Measurements from ENCODE around the gene ROR2. TPM values are rescaled to one million over a fixed set of nuclear protein-coding genes. Genes with fewer than 3 reads are reported as not detected.
A peak's percentile ranks its signal among the peaks of the same experiment; 100 is the strongest.

ROR2 gene
- total RNA-seq, 2 donors from 2014 or later = 4.0 to 5.4 TPM

DNA sequence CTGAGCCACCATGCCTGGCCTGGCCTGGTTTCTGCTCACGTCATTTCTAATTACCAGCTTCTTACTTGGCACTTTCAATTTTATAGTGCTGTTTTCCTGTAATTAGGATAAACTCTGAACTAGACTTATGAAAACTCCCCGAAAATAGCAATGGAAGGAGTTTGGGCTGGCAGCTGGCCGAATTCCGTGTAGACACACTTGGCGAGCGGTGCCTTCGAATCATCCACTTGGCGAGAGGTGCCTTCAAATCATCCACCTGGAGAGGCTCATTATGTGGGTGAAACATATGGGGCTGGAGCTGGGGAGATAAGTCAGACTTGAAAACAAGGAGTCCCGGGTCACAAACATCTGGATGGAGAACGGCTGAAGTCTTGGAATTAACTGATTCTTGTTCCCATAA lies 203.7 kb downstream of the ROR2 start:
- ATAC-seq (no peak), DNase-seq (no peak)
- Histone ChIP-seq H3K9me3 (no peaks in the 10 kb centered on the region), H3K27me3 (no peaks in the 10 kb centered on the region), H3K4me1 (no peaks in the 10 kb centered on the region), H3K27ac (no peak overlapping the region), H3K36me3 (replicated peaks in 1 of 2; ENCODE audit: insufficient read depth in 1 of 2, low read depth in 2 of 2) (no peaks in the 10 kb centered on the region), H3K4me3 (no peak overlapping the region)
- intact Hi-C loops (cut with DNase I) = no loop called here
- TF ChIP-seq, protein P1, sequence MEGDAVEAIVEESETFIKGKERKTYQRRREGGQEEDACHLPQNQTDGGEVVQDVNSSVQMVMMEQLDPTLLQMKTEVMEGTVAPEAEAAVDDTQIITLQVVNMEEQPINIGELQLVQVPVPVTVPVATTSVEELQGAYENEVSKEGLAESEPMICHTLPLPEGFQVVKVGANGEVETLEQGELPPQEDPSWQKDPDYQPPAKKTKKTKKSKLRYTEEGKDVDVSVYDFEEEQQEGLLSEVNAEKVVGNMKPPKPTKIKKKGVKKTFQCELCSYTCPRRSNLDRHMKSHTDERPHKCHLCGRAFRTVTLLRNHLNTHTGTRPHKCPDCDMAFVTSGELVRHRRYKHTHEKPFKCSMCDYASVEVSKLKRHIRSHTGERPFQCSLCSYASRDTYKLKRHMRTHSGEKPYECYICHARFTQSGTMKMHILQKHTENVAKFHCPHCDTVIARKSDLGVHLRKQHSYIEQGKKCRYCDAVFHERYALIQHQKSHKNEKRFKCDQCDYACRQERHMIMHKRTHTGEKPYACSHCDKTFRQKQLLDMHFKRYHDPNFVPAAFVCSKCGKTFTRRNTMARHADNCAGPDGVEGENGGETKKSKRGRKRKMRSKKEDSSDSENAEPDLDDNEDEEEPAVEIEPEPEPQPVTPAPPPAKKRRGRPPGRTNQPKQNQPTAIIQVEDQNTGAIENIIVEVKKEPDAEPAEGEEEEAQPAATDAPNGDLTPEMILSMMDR (IDR thresholded peaks at IDR 0.05) = no peak
- TF ChIP-seq POLR2A (IDR thresholded peaks at IDR 0.05) = no peak
- WGBS, 2 donors = 84 to 86% methylated on average over 10 of the region's 10 CpGs

DNA sequence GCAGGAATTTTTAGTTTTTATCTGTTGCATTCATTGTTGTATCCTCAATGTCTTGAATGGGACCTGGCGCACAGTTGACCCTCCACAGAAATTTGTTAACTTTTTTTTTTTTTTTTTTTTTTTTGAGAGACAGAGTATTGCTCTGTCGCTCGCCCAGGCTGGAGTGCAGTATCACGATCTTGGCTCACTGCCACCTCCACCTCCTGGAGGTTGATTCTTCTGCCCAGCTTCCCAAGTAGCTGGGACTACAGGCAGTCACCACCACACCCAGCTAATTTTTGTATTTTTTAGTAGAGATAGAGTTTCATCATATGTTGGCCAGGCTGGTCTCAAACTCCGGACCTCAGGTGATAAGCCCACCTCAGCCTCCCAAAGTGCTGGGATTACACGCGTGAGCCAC lies 205.9 kb downstream of the ROR2 start:
- Histone ChIP-seq H3K4me1 (no peaks in the 10 kb centered on the region), H3K27ac (no peak overlapping the region), H3K36me3 (replicated peaks in 1 of 2; ENCODE audit: insufficient read depth in 1 of 2, low read depth in 2 of 2) (no peaks in the 10 kb centered on the region), H3K4me3 (no peak overlapping the region), H3K9me3 (no peaks in the 10 kb centered on the region), H3K27me3 (no peaks in the 10 kb centered on the region)
- 85 to 87% methylated on average over 7 of the region's 7 CpGs for WGBS, 2 donors
- intact Hi-C loops (cut with DNase I) = no loop called here
- TF ChIP-seq, protein P1 (IDR thresholded peaks at IDR 0.05) = no peak
- no peak for TF ChIP-seq POLR2A (IDR thresholded peaks at IDR 0.05)
- DNase-seq (no peak), ATAC-seq (no peak)

DNA sequence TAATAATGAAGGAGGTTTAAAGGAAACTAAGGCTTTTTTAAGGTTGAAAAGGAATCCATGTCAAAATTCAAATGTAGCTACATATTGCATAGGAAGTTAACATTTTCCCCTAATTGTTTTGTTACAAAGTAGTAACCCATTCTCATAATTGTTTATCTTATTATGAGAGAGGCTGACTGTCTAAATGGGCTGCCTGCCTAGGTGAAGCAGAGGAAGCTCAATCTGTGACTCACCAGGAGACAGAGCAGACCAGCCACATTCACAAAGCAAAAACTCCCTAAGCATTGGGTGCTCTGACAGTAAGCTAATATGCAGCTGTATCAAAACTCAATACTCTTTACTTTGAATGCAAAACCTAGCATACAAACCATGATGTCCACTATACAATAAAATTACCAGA lies 208.5 kb downstream of the ROR2 start:
- no peak for ATAC-seq

DNA sequence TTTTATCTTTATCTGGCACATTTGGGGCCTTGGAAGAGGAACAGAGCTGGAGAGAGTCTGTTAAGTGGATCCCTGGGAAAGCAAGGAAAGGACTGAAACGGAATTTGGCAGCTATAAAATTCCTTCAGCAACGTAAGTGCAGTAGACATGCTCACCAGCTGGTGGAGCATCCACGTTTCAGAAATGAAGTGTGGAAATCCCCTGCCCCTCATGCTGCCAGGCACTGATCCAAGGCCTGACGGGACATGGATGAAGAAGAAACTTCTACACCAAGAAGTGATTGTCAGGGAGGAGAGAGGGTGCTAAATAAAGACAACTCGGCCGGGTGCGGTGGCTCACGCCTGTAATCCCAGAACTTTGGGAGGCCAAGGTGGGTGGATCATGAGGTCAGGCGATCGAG lies 209.3 kb downstream of the ROR2 start:
- no peaks in the 10 kb centered on the region for H3K27me3 ChIP-seq
- H3K9me3 ChIP-seq = no peaks in the 10 kb centered on the region
- 73 to 79% methylated on average over 10 of the region's 10 CpGs for WGBS, 2 donors
- no peak overlapping the region for H3K27ac ChIP-seq
- intact Hi-C loops (cut with DNase I) = no loop called here
- no peak overlapping the region for H3K4me3 ChIP-seq
- H3K4me1 ChIP-seq = no peaks in the 10 kb centered on the region
- no peak for ATAC-seq
- peak in 2 of 4 donors; percentile 17 to 32 for DNase-seq
- TF ChIP-seq, protein P1 (IDR thresholded peaks at IDR 0.05) = no peak
- TF ChIP-seq POLR2A (IDR thresholded peaks at IDR 0.05) = no peak
- H3K36me3 ChIP-seq (replicated peaks in 1 of 2; ENCODE audit: insufficient read depth in 1 of 2, low read depth in 2 of 2) = no peaks in the 10 kb centered on the region

More for the DNA sequence above, 208.5 kb downstream of the ROR2 start:
- Histone ChIP-seq H3K27me3 (no peaks in the 10 kb centered on the region), H3K9me3 (no peaks in the 10 kb centered on the region), H3K4me1 (no peaks in the 10 kb centered on the region), H3K27ac (no peak overlapping the region), H3K36me3 (replicated peaks in 1 of 2; ENCODE audit: insufficient read depth in 1 of 2, low read depth in 2 of 2) (no peaks in the 10 kb centered on the region), H3K4me3 (no peak overlapping the region)
- peak in 1 of 4 donors; percentile 13 for DNase-seq
- intact Hi-C loops (cut with DNase I) = no loop called here
- TF ChIP-seq, protein P1 (IDR thresholded peaks at IDR 0.05) = no peak
- TF ChIP-seq POLR2A (IDR thresholded peaks at IDR 0.05) = no peak

DNA sequence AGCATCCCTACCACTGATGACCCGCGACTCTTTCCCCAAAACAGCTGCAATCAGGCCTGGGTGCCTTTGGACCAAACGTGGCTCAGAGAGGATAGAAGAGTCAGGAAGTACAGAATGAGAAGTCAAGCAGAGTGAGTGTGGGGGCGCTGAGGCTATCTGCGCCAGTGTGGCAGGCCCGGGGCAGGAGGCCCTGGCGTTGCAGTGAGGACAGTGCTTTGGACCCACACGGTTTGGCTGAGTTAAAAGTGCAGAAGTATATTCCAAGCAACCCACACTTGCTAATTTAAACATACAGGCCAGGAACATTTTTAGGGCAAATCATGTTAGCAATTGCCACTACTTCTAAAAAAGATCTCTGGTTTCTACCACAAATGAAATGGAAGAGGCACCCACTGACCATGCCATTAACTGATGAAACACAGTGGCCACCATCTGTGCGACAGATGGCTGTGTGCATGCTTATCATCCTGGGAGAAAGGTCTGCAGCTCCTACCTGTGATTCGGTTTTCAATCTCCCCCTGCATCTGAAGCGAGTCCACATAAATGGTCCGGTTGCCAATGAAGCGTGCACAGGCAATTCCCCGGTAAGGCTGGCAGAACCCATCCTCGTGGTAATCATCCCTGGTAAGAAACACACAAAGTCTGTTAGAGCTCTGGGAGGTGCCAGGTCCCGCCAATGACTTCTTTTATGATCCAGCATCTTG lies 213.0 kb downstream of the ROR2 start:
- Histone ChIP-seq H3K9me3 (no peaks in the 10 kb centered on the region), H3K36me3 (replicated peaks in 1 of 2; ENCODE audit: insufficient read depth in 1 of 2, low read depth in 2 of 2) (no peaks in the 10 kb centered on the region), H3K4me1 (no peaks in the 10 kb centered on the region), H3K27me3 (no peaks in the 10 kb centered on the region), H3K27ac (no peak overlapping the region), H3K4me3 (no peak overlapping the region)
- intact Hi-C loops (cut with DNase I) = no loop called here
- TF ChIP-seq POLR2A (IDR thresholded peaks at IDR 0.05) = no peak
- TF ChIP-seq, protein P1 (IDR thresholded peaks at IDR 0.05) = no peak
- WGBS, 2 donors = 70 to 81% methylated on average over 16 of the region's 16 CpGs
- DNase-seq (no peak), ATAC-seq (no peak)
